Activated B cell treated with CpG ODN at 0.5 μM for 24 hours (primary cell): Measurements from ENCODE around the gene CSF1. TPM values are rescaled to one million over a fixed set of nuclear protein-coding genes. Genes with fewer than 3 reads are reported as not detected.

ENCODE experiments used
- ATAC-seq: fragments of 200-7000 bp; cut with Tn5 transposase; one replicate; pipeline ENCODE4 v1.10.0; 2021; ENCODE audit warnings: low read depth, mild to moderate bottlenecking, moderate library complexity
- CTCF ChIA-PET: fragments of 350-600 bp; sonication (Branson Sonifier 250); formaldehyde crosslinking; loops from one replicate; lab custom pipeline; 2021; ENCODE audit warnings: antibody characterized with exemption; lab: Charles Lee
- POLR2A ChIA-PET: fragments of 350-600 bp; sonication (Branson Sonifier 250); formaldehyde crosslinking; loops from one replicate; lab custom pipeline; 2021; ENCODE audit warnings: antibody characterized with exemption; lab: Charles Lee
- DNase-seq: peaks from one replicate; pipeline ENCODE4 v3.0.0; 2022
- H3K27ac Mint-ChIP-seq: one replicate; pipeline ENCODE4 v1.8.0; 2020; ENCODE audit warnings: mixed read lengths
- H3K27me3 Mint-ChIP-seq: one replicate; pipeline ENCODE4 v1.8.0; 2021; ENCODE audit warnings: mixed read lengths
- H3K36me3 Mint-ChIP-seq: one replicate; pipeline ENCODE4 v1.8.0; 2021; ENCODE audit warnings: low read depth, mixed read lengths
- H3K4me1 Mint-ChIP-seq: one replicate; pipeline ENCODE4 v1.8.0; 2021; ENCODE audit warnings: mixed read lengths
- H3K4me3 Mint-ChIP-seq: one replicate; pipeline ENCODE4 v1.8.0; 2020; ENCODE audit warnings: mild to moderate bottlenecking, mixed read lengths
- H3K9me3 Mint-ChIP-seq: one replicate; pipeline ENCODE4 v1.8.0; 2020; ENCODE audit warnings: mixed read lengths
- intact Hi-C: fragments of 100-400 bp; cut with micrococcal nuclease; formaldehyde crosslinking; loops from one replicate; pipeline ENCODE4 v1.15.1; 2024
- total RNA-seq: library from RNA; stranded (reverse); gene quantifications from 2 replicates; pipeline ENCODE4 v1.2.3, GENCODE V29; 2022
- TF ChIP-seq, protein P1 (sequence below): fragments of 200-600 bp; IDR thresholded peaks from one replicate; pipeline ENCODE4 v1.8.0; 2022; ENCODE audit warnings: antibody characterized with exemption, mild to moderate bottlenecking

CSF1 gene
- total RNA-seq, 1 donor from 2014 or later: 2.0 TPM

DNA sequence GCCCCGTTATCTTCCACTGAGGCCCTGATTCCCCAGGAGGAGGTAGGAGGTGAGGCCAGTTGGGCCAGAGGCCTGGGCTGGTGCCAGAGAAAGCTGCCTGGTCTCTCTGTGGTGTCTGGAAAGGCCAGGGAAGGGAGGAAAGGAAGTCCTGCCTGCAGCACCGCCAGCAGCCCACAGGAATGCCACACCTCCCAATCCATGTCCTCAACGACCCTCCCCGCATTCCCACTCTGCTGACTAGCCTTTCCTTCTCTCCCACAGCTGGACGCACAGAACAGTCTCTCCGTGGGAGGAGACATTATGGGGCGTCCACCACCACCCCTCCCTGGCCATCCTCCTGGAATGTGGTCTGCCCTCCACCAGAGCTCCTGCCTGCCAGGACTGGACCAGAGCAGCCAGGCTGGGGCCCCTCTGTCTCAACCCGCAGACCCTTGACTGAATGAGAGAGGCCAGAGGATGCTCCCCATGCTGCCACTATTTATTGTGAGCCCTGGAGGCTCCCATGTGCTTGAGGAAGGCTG, 18.0 kb downstream of the CSF1 start:
- Mint-ChIP-seq H3K27me3 (no peaks in the 10 kb centered on the region), H3K4me1 (no peaks in the 10 kb centered on the region), H3K9me3 (no peaks in the 10 kb centered on the region), H3K4me3 (no peak overlapping the region), H3K36me3 (peaks cover 3% of the 10 kb centered on the region), H3K27ac (no peak overlapping the region)
- ChIA-PET CTCF (no interaction called here), POLR2A (no interaction called here)
- ATAC-seq (no peak), DNase-seq (no peak)
- TF ChIP-seq, protein P1, sequence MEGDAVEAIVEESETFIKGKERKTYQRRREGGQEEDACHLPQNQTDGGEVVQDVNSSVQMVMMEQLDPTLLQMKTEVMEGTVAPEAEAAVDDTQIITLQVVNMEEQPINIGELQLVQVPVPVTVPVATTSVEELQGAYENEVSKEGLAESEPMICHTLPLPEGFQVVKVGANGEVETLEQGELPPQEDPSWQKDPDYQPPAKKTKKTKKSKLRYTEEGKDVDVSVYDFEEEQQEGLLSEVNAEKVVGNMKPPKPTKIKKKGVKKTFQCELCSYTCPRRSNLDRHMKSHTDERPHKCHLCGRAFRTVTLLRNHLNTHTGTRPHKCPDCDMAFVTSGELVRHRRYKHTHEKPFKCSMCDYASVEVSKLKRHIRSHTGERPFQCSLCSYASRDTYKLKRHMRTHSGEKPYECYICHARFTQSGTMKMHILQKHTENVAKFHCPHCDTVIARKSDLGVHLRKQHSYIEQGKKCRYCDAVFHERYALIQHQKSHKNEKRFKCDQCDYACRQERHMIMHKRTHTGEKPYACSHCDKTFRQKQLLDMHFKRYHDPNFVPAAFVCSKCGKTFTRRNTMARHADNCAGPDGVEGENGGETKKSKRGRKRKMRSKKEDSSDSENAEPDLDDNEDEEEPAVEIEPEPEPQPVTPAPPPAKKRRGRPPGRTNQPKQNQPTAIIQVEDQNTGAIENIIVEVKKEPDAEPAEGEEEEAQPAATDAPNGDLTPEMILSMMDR: no peak
- intact Hi-C loops: no loop called here

DNA sequence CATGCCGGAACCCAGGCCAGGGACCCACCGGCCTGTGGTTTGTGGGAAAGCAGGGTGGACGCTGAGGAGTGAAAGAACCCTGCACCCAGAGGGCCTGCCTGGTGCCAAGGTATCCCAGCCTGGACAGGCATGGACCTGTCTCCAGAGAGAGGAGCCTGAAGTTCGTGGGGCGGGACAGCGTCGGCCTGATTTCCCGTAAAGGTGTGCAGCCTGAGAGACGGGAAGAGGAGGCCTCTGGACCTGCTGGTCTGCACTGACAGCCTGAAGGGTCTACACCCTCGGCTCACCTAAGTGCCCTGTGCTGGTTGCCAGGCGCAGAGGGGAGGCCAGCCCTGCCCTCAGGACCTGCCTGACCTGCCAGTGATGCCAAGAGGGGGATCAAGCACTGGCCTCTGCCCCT, 18.5 kb downstream of the CSF1 start:
- peaks cover 3% of the 10 kb centered on the region for H3K36me3 Mint-ChIP-seq
- no peaks in the 10 kb centered on the region for H3K4me1 Mint-ChIP-seq
- no peaks in the 10 kb centered on the region for H3K27me3 Mint-ChIP-seq
- no peak for ATAC-seq
- TF ChIP-seq, protein P1: no peak
- ChIA-PET CTCF (no interaction called here), POLR2A (no interaction called here)
- no peaks in the 10 kb centered on the region for H3K9me3 Mint-ChIP-seq
- DNase-seq: no peak
- no peak overlapping the region for H3K27ac Mint-ChIP-seq
- intact Hi-C loops: no loop called here
- H3K4me3 Mint-ChIP-seq: no peak overlapping the region

DNA sequence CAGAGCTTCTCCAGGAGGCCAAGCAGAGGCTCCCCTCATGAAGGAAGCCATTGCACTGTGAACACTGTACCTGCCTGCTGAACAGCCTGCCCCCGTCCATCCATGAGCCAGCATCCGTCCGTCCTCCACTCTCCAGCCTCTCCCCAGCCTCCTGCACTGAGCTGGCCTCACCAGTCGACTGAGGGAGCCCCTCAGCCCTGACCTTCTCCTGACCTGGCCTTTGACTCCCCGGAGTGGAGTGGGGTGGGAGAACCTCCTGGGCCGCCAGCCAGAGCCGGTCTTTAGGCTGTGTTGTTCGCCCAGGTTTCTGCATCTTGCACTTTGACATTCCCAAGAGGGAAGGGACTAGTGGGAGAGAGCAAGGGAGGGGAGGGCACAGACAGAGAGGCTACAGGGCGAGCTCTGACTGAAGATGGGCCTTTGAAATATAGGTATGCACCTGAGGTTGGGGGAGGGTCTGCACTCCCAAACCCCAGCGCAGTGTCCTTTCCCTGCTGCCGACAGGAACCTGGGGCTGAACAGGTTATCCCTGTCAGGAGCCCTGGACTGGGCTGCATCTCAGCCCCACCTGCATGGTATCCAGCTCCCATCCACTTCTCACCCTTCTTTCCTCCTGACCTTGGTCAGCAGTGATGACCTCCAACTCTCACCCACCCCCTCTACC, 19.1 kb downstream of the CSF1 start:
- intact Hi-C loops: no loop called here
- no peaks in the 10 kb centered on the region for H3K4me1 Mint-ChIP-seq
- ChIA-PET POLR2A (no interaction called here), CTCF (no interaction called here)
- H3K36me3 Mint-ChIP-seq: peaks cover 3% of the 10 kb centered on the region
- DNase-seq (no peak), ATAC-seq (no peak)
- no peaks in the 10 kb centered on the region for H3K9me3 Mint-ChIP-seq
- no peak overlapping the region for H3K4me3 Mint-ChIP-seq
- H3K27ac Mint-ChIP-seq: no peak overlapping the region
- H3K27me3 Mint-ChIP-seq: no peaks in the 10 kb centered on the region
- TF ChIP-seq, protein P1: no peak

DNA sequence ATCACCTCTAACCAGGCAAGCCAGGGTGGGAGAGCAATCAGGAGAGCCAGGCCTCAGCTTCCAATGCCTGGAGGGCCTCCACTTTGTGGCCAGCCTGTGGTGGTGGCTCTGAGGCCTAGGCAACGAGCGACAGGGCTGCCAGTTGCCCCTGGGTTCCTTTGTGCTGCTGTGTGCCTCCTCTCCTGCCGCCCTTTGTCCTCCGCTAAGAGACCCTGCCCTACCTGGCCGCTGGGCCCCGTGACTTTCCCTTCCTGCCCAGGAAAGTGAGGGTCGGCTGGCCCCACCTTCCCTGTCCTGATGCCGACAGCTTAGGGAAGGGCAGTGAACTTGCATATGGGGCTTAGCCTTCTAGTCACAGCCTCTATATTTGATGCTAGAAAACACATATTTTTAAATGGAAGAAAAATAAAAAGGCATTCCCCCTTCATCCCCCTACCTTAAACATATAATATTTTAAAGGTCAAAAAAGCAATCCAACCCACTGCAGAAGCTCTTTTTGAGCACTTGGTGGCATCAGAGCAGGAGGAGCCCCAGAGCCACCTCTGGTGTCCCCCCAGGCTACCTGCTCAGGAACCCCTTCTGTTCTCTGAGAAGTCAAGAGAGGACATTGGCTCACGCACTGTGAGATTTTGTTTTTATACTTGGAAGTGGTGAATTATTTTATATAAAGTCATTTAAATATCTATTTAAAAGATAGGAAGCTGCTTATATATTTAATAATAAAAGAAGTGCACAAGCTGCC, 19.8 kb downstream of the CSF1 start:
- H3K27me3 Mint-ChIP-seq: peaks cover 2% of the 10 kb centered on the region
- no peak overlapping the region for H3K4me3 Mint-ChIP-seq
- intact Hi-C loops: no loop called here
- CTCF ChIA-PET: interaction anchor here (0.6 kb wide), 1 partner anchor 54 kb away, joined by 3 read pairs; the partner anchor contains the start of gene AHCYL1
- H3K4me1 Mint-ChIP-seq: no peaks in the 10 kb centered on the region
- POLR2A ChIA-PET: no interaction called here
- ATAC-seq (no peak), DNase-seq (no peak)
- H3K36me3 Mint-ChIP-seq: no peaks in the 10 kb centered on the region
- TF ChIP-seq, protein P1: no peak
- no peak overlapping the region for H3K27ac Mint-ChIP-seq
- no peaks in the 10 kb centered on the region for H3K9me3 Mint-ChIP-seq

DNA sequence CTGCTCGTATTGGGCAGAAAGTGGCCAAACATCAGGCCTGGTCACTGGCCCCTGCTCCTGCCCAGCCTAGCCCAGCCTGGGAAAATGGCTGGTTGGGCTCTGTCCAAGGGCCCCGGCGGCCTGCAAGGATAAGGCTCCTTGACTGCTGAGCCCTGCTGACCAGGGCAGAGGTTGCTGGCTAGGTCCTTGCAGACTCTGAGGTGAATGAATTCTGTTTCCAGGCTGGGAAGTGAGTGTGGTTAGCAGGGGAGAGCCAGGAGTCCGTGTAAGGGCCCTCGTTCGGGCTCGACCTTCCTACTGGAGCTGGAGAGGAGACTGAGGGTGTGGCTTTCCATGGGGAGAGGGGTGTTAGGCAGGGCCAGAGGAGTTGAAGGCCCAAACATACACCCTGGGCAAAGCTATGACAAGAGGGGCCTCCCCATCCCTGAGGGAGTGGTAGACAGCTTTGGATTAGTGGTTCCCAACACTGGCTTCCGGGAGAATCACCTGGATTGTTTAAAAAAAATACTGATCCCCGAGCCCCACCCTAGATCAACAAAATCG, 20.6 kb downstream of the CSF1 start:
- Mint-ChIP-seq H3K4me3 (no peak overlapping the region), H3K36me3 (no peaks in the 10 kb centered on the region), H3K4me1 (no peaks in the 10 kb centered on the region), H3K9me3 (no peaks in the 10 kb centered on the region), H3K27me3 (peaks cover 8% of the 10 kb centered on the region), H3K27ac (no peak overlapping the region)
- POLR2A ChIA-PET: no interaction called here
- intact Hi-C loops: no loop called here
- CTCF ChIA-PET: no interaction called here
- DNase-seq (no peak), ATAC-seq (no peak)
- TF ChIP-seq, protein P1: no peak
